A549 (cell line): ENCODE measurements around the gene MIB2. TPM values are rescaled to one million over a fixed set of nuclear protein-coding genes. Genes with fewer than 3 reads are reported as not detected.
"Not testable (repeated sequence)": the region's sequence is repeated elsewhere in the genome, so short reads cannot be mapped to it uniquely, and the experiment has no call there.

Source experiments
- ATAC-seq, 2 experiments: fragments of 200-7000 bp in 1 of 2; fragments of >200 bp in 1 of 2; cut with Nextera tagmentation in 1 of 2; cut with Tn5 transposase in 1 of 2; 3 replicates each; pipeline versions ENCODE4 v1.8.0 to v1.9.1; 2018 to 2020; ENCODE audit warnings: mild to moderate bottlenecking in 1 of 2, moderate library complexity in 1 of 2
- CTCF ChIA-PET: fragments of 300-600 bp; sonication (Branson Sonifier 250); formaldehyde crosslinking; extraction: SDS; loops from one replicate; lab custom pipeline; 2021; ENCODE audit warnings: antibody characterized with exemption, inconsistent platforms; lab: Yijun Ruan, JAX
- POLR2A ChIA-PET: fragments of 350-600 bp; formaldehyde crosslinking; extraction: SDS; loops from one replicate; lab custom pipeline; 2021; ENCODE audit warnings: antibody characterized with exemption, inconsistent platforms; lab: Yijun Ruan, JAX
- DNase-seq, 2 experiments: peaks; one replicate each; pipeline versions ENCODE4 v3.0.0 to v3.0.0-alpha.2; 2011 to 2016; ENCODE audit warnings: low read depth in 1 of 2, low spot score in 1 of 2
- FAIRE-seq: peaks from 2 replicates; lab custom pipeline; 2011; peaks lifted over from hg19 to GRCh38; lab: Jason Lieb, UNC
- H3K27ac ChIP-seq, 2 experiments: fragments of >200 bp; sonication (Bioruptor Twin); formaldehyde crosslinking; 3 replicates each; pipeline ENCODE4 v1.5.1; 2016 to 2017
- H3K4me1 ChIP-seq: fragments of >200 bp; sonication (Bioruptor Twin); formaldehyde crosslinking; 3 replicates; pipeline ENCODE4 v1.6.1; 2016
- H3K4me2 ChIP-seq: fragments of >200 bp; sonication (Bioruptor Twin); formaldehyde crosslinking; 3 replicates; pipeline ENCODE4 v1.6.1; 2016
- H3K4me3 ChIP-seq: fragments of >200 bp; sonication (Bioruptor Twin); formaldehyde crosslinking; 3 replicates; pipeline ENCODE4 v1.5.1; 2016
- H3K9me3 ChIP-seq: fragments of >200 bp; sonication (Bioruptor Twin); formaldehyde crosslinking; 3 replicates; pipeline ENCODE4 v1.6.1; 2016
- CHD2 ChIP-seq: fragments of 150-350 bp; IDR thresholded peaks from 2 replicates; pipeline ENCODE4 v1.6.1; 2014; ENCODE audit warnings: low read length; ENCODE audit not compliant: partially characterized antibody
- HOXB13 ChIP-seq: fragments of 250-450 bp; sonication (Bioruptor Pico); IDR thresholded peaks from 2 replicates; pipeline ENCODE4 v1.5.0; 2020; ENCODE audit warnings: low read depth, mild to moderate bottlenecking, moderate library complexity
- JUN ChIP-seq, 2 experiments: fragments of >200 bp; sonication (Bioruptor Twin); formaldehyde crosslinking; IDR thresholded peaks; 2 replicates in 1 of 2; 3 replicates in 1 of 2; pipeline ENCODE4 v1.6.1; 2016 to 2017
- KDM1A ChIP-seq: fragments of 200-600 bp; sonication (generic); IDR thresholded peaks from 2 replicates; pipeline ENCODE4 v1.6.1; 2016; ENCODE audit warnings: low read depth, mild to moderate bottlenecking
- MYC ChIP-seq: IDR thresholded peaks from 2 replicates; pipeline ENCODE4 v1.6.1; 2012; ENCODE audit warnings: mild to moderate bottlenecking, inconsistent platforms, low read length, improper control_type of control experiment, borderline replicate concordance
- RARB ChIP-seq: fragments of 250-450 bp; sonication (Bioruptor Pico); IDR thresholded peaks from 2 replicates; pipeline ENCODE4 v1.8.0; 2021; ENCODE audit warnings: mild to moderate bottlenecking, moderate library complexity
- RNF2 ChIP-seq: fragments of 200-600 bp; sonication (generic); IDR thresholded peaks from 2 replicates; pipeline ENCODE4 v1.6.1; 2016; ENCODE audit warnings: low read depth, mild to moderate bottlenecking, antibody characterized with exemption, moderate library complexity, borderline replicate concordance
- SREBF2 ChIP-seq: fragments of 450-650 bp; IDR thresholded peaks from 2 replicates; pipeline ENCODE4 v1.6.1; 2014; ENCODE audit warnings: mild to moderate bottlenecking, moderate library complexity
- ZNF302 ChIP-seq: fragments of 250-450 bp; sonication (Bioruptor Pico); IDR thresholded peaks from 2 replicates; pipeline ENCODE4 v1.9.0; 2021; ENCODE audit warnings: inconsistent platforms, mild to moderate bottlenecking, moderate library complexity
- ZSCAN20 ChIP-seq: fragments of 250-450 bp; sonication (Bioruptor Pico); IDR thresholded peaks from 2 replicates; pipeline ENCODE4 v1.8.0; 2022; ENCODE audit warnings: mild to moderate bottlenecking, moderate library complexity
- WGBS: methylation state at CpG from one replicate; pipeline ENCODE4 v1.1.6; 2017; ENCODE audit errors: missing lambda C conversion rate; 5-methylcytosine and 5-hydroxymethylcytosine counted together
- polyA plus RNA-seq, 4 experiments: library from polyadenylated mRNA; depleted of rRNA in 3 of 4; stranded (reverse); fragments of >200 nt; fragmentation: RNase III in 1 of 4; extraction: RNeasy Plus Mini Kit Qiagen cat#74134 plus additional on column Dnase treatment in 1 of 4; gene quantifications; 2 replicates in 3 of 4; 3 replicates in 1 of 4; pipeline ENCODE4 v1.2.3, GENCODE V29; 2011 to 2017
- TF ChIP-seq, protein P1 (sequence below): IDR thresholded peaks from 2 replicates; pipeline ENCODE4 v1.6.1; 2012
- TF ChIP-seq, protein P2 (sequence below): fragments of >200 bp; sonication (Bioruptor Twin); formaldehyde crosslinking; IDR thresholded peaks from 3 replicates; pipeline ENCODE4 v1.5.1; 2016
- TF ChIP-seq, protein P3 (sequence below): fragments of 250-450 bp; sonication (Bioruptor Pico); IDR thresholded peaks from 2 replicates; pipeline ENCODE4 v1.5.0; 2021; ENCODE audit warnings: mild to moderate bottlenecking, moderate library complexity, borderline replicate concordance
- TF ChIP-seq, protein P4 (sequence below): fragments of 150-350 bp; IDR thresholded peaks from 2 replicates; pipeline ENCODE4 v1.6.1; 2014; ENCODE audit warnings: low read depth, mild to moderate bottlenecking, low read length

Gene MIB2
- polyA plus RNA-seq, 2 of the 4 experiments (the other 2 are of a cell fraction) = 5.1 to 20.0 TPM

DNA sequence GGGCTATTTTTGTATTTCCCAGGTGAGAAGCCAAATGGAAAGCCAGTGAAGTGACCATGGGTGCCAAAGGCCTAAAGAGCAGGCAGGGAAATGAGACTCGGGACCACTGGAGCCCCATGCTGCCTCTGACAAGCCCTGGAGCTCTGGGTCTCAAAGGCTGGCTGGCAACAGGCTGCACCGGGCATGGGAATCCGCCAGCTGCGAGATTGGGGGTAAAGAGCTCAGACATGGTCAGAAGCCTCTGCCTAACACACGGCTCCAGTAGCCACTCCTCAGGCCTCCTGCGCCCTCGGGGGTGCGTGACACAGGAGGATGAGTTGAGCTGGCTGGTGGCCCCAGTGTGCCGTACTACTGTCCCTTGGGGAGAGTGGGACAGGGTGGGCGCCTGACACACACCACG lies 49.0 kb downstream of the MIB2 start:
- CTCF ChIA-PET, H3K4me3 ChIP-seq, H3K27ac ChIP-seq, ATAC-seq, DNase-seq, FAIRE-seq, H3K4me2 ChIP-seq, POLR2A ChIA-PET, H3K9me3 ChIP-seq, H3K4me1 ChIP-seq: not testable (repeated sequence)
- 70% methylated on average over 4 of the region's 11 CpGs for WGBS

DNA sequence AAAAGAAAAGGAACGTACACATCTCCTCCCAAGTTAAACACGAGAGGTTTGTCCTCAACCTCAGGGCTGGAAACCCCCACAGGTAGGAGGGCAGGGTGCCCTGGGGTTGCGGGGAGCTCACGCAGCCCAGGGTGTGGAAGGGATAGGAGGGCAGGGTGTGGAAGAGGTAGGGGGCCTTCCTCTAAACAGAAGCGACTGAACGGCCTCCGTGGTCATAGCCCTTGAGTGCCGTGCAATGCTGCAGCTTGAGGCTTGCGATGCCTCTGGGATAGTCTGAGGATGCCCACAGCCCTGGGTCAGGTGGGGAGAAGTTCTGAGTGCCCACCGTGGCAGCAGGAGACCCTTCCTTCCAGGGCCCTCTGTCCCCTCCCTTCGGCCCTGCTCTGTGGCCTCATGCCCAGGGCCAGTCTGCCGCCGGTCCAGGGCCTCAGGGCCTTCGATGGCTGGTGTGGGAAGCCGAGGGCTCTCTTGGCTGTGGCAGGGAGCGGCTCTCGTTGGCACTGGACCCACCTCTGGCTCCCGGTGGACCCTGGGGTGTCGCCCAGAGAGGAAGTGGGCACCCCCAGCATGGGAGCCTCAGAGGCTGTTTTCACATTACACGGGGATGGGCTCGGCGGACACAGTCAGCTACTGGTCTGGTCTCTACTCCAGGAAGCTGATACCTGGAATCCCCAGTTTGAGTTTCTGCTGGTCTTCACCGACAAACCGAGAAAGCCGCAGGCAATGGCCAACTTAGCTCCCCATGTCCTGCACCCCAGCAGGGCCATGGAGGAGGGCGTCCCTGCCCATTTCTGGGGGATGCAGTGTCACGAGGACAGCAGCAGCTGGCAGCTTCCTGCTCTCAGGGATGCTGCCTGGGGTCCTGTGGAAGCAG lies 49.9 kb downstream of the MIB2 start:
- ATAC-seq (peak in 1 of 2 experiments; percentile 25; a peak in 2 of 6 replicates), FAIRE-seq (no peak), DNase-seq (no peak)
- CTCF ChIA-PET = interaction anchor here (0.6 to 1.2 kb wide), 5 partner anchors 8 to 55 kb away, joined by 3 to 5 read pairs (median 3); no protein-coding TSS in a partner anchor
- TF ChIP-seq ZNF302 (CRISPR knock-in tag) (no peak), KDM1A (no peak), SREBF2 (no peak), RNF2 (no peak), JUN (IDR thresholded peaks at IDR 0.05) (no peak), ZSCAN20 (CRISPR knock-in tag) (no peak), HOXB13 (no peak)
- TF ChIP-seq, protein P1, sequence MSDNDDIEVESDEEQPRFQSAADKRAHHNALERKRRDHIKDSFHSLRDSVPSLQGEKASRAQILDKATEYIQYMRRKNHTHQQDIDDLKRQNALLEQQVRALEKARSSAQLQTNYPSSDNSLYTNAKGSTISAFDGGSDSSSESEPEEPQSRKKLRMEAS = no peak
- H3K27ac ChIP-seq = no peak overlapping the region
- H3K4me2 ChIP-seq = no peak overlapping the region
- H3K9me3 ChIP-seq = no peaks in the 10 kb centered on the region
- POLR2A ChIA-PET = no interaction called here
- H3K4me3 ChIP-seq = no peak overlapping the region
- H3K4me1 ChIP-seq = no peaks in the 10 kb centered on the region
- WGBS = 91% methylated on average over 21 of the region's 27 CpGs

DNA sequence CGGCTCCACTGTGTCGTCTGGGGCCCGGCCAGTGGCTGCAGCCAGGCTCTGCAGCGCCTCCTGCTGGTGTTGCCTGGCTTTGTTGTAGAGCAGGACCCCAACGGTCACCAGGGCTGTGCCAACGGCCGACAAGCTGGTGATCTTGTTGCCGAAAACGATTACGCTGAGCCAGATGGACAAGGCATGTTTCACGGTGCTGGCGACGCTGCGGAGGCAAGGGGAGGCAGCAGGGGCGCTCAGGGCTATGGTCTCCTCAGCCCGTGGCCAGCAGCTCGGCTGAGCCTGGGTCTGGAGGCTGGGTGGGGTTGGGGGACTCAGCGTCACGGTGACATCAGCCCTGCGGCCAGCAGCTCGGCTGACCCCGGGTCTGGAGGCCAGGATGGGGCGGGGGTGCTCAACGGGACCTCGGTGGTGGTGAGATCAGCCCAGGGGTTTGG lies 50.5 kb downstream of the MIB2 start:
- CTCF ChIA-PET = interaction anchor here (0.6 to 1.2 kb wide), 5 partner anchors 12 to 56 kb away, joined by 3 to 5 read pairs (median 3); no protein-coding TSS in a partner anchor
- Histone ChIP-seq H3K27ac (no peak overlapping the region), H3K4me1 (no peaks in the 10 kb centered on the region), H3K9me3 (no peaks in the 10 kb centered on the region), H3K4me2 (no peak overlapping the region), H3K4me3 (no peak overlapping the region)
- DNase-seq (peak in 1 of 2 experiments; percentile 14), FAIRE-seq (no peak), ATAC-seq (peak in 1 of 2 experiments; percentile 73; a peak in 3 of 6 replicates)
- TF ChIP-seq, protein P2, sequence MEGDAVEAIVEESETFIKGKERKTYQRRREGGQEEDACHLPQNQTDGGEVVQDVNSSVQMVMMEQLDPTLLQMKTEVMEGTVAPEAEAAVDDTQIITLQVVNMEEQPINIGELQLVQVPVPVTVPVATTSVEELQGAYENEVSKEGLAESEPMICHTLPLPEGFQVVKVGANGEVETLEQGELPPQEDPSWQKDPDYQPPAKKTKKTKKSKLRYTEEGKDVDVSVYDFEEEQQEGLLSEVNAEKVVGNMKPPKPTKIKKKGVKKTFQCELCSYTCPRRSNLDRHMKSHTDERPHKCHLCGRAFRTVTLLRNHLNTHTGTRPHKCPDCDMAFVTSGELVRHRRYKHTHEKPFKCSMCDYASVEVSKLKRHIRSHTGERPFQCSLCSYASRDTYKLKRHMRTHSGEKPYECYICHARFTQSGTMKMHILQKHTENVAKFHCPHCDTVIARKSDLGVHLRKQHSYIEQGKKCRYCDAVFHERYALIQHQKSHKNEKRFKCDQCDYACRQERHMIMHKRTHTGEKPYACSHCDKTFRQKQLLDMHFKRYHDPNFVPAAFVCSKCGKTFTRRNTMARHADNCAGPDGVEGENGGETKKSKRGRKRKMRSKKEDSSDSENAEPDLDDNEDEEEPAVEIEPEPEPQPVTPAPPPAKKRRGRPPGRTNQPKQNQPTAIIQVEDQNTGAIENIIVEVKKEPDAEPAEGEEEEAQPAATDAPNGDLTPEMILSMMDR = peak; percentile 32; the same call in 2 of the 3 replicates
- TF ChIP-seq MYC = no peak
- POLR2A ChIA-PET = no interaction called here
- 87% methylated on average over 24 of the region's 25 CpGs for WGBS

DNA sequence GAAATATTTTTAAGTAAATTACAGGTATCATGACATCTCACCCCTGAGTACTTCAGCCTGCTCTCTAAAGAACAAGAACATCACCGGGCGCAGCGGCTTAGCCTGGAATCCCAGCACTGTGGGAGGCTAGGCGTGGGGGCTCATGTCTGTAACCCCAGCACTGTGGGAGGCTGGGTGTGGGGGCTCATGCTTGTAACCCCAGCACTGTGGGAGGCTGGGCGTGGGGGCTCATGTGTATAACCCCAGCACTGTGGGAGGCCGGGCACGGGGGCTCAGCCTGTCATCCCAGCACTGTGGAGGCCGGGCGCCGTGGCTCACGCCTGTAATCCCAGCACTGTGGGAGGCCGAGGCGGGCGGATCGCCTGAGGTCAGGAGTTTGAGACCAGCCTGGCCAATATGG lies 51.2 kb downstream of the MIB2 start:
- WGBS = no CpG with 5 or more reads among the region's 15 CpGs
- no peak for FAIRE-seq
- ChIA-PET POLR2A (no interaction called here), CTCF (interaction anchor here (0.8 to 1.2 kb wide), 3 partner anchors 13 to 57 kb away, joined by 3 to 4 read pairs (median 3); no protein-coding TSS in a partner anchor)
- no peaks in the 10 kb centered on the region for H3K4me1 ChIP-seq
- H3K27ac ChIP-seq = no peak overlapping the region
- TF ChIP-seq, protein P3, sequence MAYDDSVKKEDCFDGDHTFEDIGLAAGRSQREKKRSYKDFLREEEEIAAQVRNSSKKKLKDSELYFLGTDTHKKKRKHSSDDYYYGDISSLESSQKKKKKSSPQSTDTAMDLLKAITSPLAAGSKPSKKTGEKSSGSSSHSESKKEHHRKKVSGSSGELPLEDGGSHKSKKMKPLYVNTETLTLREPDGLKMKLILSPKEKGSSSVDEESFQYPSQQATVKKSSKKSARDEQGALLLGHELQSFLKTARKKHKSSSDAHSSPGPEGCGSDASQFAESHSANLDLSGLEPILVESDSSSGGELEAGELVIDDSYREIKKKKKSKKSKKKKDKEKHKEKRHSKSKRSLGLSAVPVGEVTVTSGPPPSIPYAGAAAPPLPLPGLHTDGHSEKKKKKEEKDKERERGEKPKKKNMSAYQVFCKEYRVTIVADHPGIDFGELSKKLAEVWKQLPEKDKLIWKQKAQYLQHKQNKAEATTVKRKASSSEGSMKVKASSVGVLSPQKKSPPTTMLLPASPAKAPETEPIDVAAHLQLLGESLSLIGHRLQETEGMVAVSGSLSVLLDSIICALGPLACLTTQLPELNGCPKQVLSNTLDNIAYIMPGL = no peak
- no peak for TF ChIP-seq RARB (CRISPR knock-in tag)
- TF ChIP-seq, protein P4, sequence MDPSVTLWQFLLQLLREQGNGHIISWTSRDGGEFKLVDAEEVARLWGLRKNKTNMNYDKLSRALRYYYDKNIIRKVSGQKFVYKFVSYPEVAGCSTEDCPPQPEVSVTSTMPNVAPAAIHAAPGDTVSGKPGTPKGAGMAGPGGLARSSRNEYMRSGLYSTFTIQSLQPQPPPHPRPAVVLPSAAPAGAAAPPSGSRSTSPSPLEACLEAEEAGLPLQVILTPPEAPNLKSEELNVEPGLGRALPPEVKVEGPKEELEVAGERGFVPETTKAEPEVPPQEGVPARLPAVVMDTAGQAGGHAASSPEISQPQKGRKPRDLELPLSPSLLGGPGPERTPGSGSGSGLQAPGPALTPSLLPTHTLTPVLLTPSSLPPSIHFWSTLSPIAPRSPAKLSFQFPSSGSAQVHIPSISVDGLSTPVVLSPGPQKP = no peak
- no peak for TF ChIP-seq CHD2
- H3K4me3 ChIP-seq = no peak overlapping the region
- no peak overlapping the region for H3K4me2 ChIP-seq
- no peak for DNase-seq
- no peak for ATAC-seq
- H3K9me3 ChIP-seq = no peaks in the 10 kb centered on the region
